ENCODE results near the gene SCAPER. TPM values are rescaled to one million over a fixed set of nuclear protein-coding genes. Genes with fewer than 3 reads are reported as not detected.

SCAPER gene
- total RNA-seq, 1 experiment from 2014 or later: 10.3 TPM

GRCh38 chr15:76483018-76483417 lies 422.1 kb downstream of the SCAPER start:
- CTCF ChIA-PET: no interaction called here
- ATAC-seq (no peak), DNase-seq (ENCODE audit: low spot score) (no peak)
- Mint-ChIP-seq H3K27ac (no peak overlapping the region), H3K4me3 (no peak overlapping the region), H3K9me3 (peaks cover 6% of the 10 kb centered on the region), H3K27me3 (ENCODE audit: low read depth) (no peaks in the 10 kb centered on the region), H3K4me1 (peaks cover 4% of the 10 kb centered on the region), H3K36me3 (no peaks in the 10 kb centered on the region)
- TF ChIP-seq GRHL2 (CRISPR knock-in tag; IDR thresholded peaks at IDR 0.05; ENCODE audit: insufficient replicate concordance, severe bottlenecking) (no peak), FOXK1 (CRISPR knock-in tag; IDR thresholded peaks at IDR 0.05) (no peak), GTF2I (CRISPR knock-in tag; conservative IDR thresholded peaks at IDR 0.05) (no peak), MLX (CRISPR knock-in tag; IDR thresholded peaks at IDR 0.05) (no peak), ARID4B (CRISPR knock-in tag; IDR thresholded peaks at IDR 0.05; ENCODE audit: borderline replicate concordance) (no peak), OVOL2 (CRISPR knock-in tag; IDR thresholded peaks at IDR 0.05; ENCODE audit: borderline replicate concordance) (no peak)
- POLR2A ChIA-PET: no interaction called here

GRCh38 chr15:76480267-76480666 lies 424.9 kb downstream of the SCAPER start:
- H3K27me3 Mint-ChIP-seq (ENCODE audit: low read depth): no peaks in the 10 kb centered on the region
- no peak for ATAC-seq
- CTCF ChIA-PET: no interaction called here
- no peaks in the 10 kb centered on the region for H3K9me3 Mint-ChIP-seq
- POLR2A ChIA-PET: no interaction called here
- no peak overlapping the region for H3K4me3 Mint-ChIP-seq
- TF ChIP-seq ZNF317 (CRISPR knock-in tag; IDR thresholded peaks at IDR 0.05; ENCODE audit: borderline replicate concordance, low read depth) (no peak), PRDM15 (CRISPR knock-in tag; IDR thresholded peaks at IDR 0.05) (no peak), ZNF423 (CRISPR knock-in tag; IDR thresholded peaks at IDR 0.05) (no peak), TP53 (CRISPR knock-in tag; IDR thresholded peaks at IDR 0.05) (no peak), SMAD3 (CRISPR knock-in tag; IDR thresholded peaks at IDR 0.05; ENCODE audit: borderline replicate concordance) (no peak), KAT7 (CRISPR knock-in tag; IDR thresholded peaks at IDR 0.05; ENCODE audit: borderline replicate concordance) (no peak), ATF3 (CRISPR knock-in tag; conservative IDR thresholded peaks at IDR 0.05) (no peak), ZNF219 (CRISPR knock-in tag; IDR thresholded peaks at IDR 0.05; ENCODE audit: borderline replicate concordance) (no peak), FOXP1 (CRISPR knock-in tag; IDR thresholded peaks at IDR 0.05; ENCODE audit: borderline replicate concordance) (no peak), ZNF416 (CRISPR knock-in tag; IDR thresholded peaks at IDR 0.05) (no peak)
- no peak for DNase-seq (ENCODE audit: low spot score)
- H3K4me1 Mint-ChIP-seq: peaks cover 4% of the 10 kb centered on the region
- H3K27ac Mint-ChIP-seq: no peak overlapping the region
- no peaks in the 10 kb centered on the region for H3K36me3 Mint-ChIP-seq

Measured in WTC11 (cell line).